Measurements from ENCODE around the gene MTNR1A.

The MTNR1A gene

DNA sequence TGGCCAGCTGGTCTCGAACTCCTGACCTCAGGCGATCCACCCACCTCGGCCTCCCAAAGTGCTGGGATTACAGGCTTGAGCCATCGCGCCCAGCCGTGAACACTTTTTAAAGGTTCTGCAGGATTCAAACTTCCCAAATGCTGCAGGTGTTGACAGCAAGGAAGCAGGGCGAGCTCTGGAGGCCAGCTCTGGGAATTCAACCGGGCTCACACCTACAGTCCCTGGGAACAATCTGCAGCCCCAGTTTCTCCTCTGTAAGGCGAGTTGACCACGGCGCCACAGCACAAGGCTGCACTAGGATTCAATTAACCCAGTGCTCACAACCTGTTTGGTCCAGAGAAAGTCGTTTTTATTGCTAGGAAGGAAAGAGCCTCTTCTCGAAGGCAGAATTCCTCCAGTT, 1.6 kb downstream of the MTNR1A start:
- no peak overlapping the region for H3K27ac ChIP-seq
- H3K4me1 ChIP-seq (ENCODE audit: control insufficient read depth in 1 of 2, insufficient read depth in 1 of 2, low read depth in 1 of 2, low read length in 1 of 2): no peaks in the 10 kb centered on the region
- H3K36me3 ChIP-seq: no peaks in the 10 kb centered on the region
- H3K4me3 ChIP-seq (ENCODE audit: low read depth in 1 of 2, low read length in 1 of 2): no peak overlapping the region
- TF ChIP-seq, protein P1, sequence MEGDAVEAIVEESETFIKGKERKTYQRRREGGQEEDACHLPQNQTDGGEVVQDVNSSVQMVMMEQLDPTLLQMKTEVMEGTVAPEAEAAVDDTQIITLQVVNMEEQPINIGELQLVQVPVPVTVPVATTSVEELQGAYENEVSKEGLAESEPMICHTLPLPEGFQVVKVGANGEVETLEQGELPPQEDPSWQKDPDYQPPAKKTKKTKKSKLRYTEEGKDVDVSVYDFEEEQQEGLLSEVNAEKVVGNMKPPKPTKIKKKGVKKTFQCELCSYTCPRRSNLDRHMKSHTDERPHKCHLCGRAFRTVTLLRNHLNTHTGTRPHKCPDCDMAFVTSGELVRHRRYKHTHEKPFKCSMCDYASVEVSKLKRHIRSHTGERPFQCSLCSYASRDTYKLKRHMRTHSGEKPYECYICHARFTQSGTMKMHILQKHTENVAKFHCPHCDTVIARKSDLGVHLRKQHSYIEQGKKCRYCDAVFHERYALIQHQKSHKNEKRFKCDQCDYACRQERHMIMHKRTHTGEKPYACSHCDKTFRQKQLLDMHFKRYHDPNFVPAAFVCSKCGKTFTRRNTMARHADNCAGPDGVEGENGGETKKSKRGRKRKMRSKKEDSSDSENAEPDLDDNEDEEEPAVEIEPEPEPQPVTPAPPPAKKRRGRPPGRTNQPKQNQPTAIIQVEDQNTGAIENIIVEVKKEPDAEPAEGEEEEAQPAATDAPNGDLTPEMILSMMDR (IDR thresholded peaks at IDR 0.05): no peak
- H3K27me3 ChIP-seq: peaks cover 30% of the 10 kb centered on the region
- H3K9me3 ChIP-seq: no peaks in the 10 kb centered on the region

DNA sequence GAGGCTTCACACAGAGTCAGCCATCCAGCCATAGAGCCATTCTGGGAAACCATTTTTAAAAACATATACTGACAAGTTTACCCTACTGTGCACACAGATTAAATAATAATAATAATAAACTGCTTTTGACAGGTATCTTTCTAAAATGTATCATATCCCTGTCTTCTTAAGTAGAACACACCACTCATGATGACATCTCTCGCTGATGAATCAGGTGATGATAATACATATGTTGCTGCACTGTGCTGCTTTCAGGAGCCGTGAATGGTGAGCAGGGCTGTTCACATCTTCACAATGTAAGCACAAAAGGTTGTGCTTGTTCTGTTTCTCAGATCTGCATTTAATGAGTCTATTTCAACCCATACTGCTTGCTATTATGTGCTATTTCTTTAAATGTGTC, 3.5 kb downstream of the MTNR1A start:
- H3K27ac ChIP-seq: no peak overlapping the region
- H3K36me3 ChIP-seq: no peaks in the 10 kb centered on the region

DNA sequence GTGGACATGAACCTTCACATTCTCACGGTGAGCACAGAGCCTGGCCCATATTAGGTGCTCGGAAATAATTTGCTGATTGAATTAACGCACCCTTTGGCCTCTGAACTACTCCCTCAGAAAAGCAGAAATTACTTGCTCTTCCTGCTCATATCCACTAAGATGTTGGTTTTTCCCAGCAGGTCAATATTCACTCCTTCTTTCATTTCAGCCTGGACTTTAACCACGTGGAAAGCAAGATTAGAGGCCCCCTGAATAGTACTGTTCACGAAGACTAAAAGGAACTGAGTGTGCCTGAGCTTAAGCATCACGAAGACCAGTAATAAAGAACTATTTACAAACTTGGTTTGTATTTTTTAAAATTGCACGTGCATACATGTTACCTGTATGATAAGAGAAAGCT, 9.9 kb downstream of the MTNR1A start:
- H3K36me3 ChIP-seq: no peaks in the 10 kb centered on the region
- H3K4me1 ChIP-seq (ENCODE audit: control insufficient read depth in 1 of 2, insufficient read depth in 1 of 2, low read depth in 1 of 2, low read length in 1 of 2): no peaks in the 10 kb centered on the region
- TF ChIP-seq, protein P1 (IDR thresholded peaks at IDR 0.05): no peak
- H3K4me3 ChIP-seq (ENCODE audit: low read depth in 1 of 2, low read length in 1 of 2): no peak overlapping the region
- H3K9me3 ChIP-seq: no peaks in the 10 kb centered on the region
- no peak overlapping the region for H3K27ac ChIP-seq
- H3K27me3 ChIP-seq: no peaks in the 10 kb centered on the region

More for the DNA sequence above, 3.5 kb downstream of the MTNR1A start:
- Histone ChIP-seq H3K9me3 (no peaks in the 10 kb centered on the region), H3K27me3 (peaks cover 30% of the 10 kb centered on the region), H3K4me1 (ENCODE audit: control insufficient read depth in 1 of 2, insufficient read depth in 1 of 2, low read depth in 1 of 2, low read length in 1 of 2) (no peaks in the 10 kb centered on the region), H3K4me3 (ENCODE audit: low read depth in 1 of 2, low read length in 1 of 2) (no peak overlapping the region)
- TF ChIP-seq, protein P1 (IDR thresholded peaks at IDR 0.05): no peak

DNA sequence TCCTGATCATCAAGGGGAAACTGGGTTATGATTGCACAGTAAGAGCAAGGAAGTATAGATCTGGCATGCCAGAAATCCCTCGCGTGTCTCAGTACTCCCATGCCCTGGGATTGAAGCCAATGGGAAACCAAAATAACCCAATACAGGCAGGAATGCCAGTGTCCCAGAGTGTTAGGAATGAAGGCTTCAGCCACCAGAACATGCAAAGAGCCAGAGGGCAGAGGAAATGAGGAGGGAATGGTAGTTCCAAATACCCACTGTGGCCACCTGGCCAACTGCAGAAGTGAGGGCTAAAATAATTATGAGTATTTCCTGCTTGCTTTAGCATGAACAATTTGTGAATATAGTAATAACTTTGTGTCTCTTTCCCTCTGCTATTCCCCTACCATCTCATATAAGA, 12.2 kb downstream of the MTNR1A start:
- TF ChIP-seq, protein P1 (IDR thresholded peaks at IDR 0.05): no peak
- Histone ChIP-seq H3K27ac (no peak overlapping the region), H3K27me3 (no peaks in the 10 kb centered on the region), H3K4me3 (ENCODE audit: low read depth in 1 of 2, low read length in 1 of 2) (no peak overlapping the region), H3K36me3 (no peaks in the 10 kb centered on the region), H3K9me3 (no peaks in the 10 kb centered on the region), H3K4me1 (ENCODE audit: control insufficient read depth in 1 of 2, insufficient read depth in 1 of 2, low read depth in 1 of 2, low read length in 1 of 2) (no peaks in the 10 kb centered on the region)

DNA sequence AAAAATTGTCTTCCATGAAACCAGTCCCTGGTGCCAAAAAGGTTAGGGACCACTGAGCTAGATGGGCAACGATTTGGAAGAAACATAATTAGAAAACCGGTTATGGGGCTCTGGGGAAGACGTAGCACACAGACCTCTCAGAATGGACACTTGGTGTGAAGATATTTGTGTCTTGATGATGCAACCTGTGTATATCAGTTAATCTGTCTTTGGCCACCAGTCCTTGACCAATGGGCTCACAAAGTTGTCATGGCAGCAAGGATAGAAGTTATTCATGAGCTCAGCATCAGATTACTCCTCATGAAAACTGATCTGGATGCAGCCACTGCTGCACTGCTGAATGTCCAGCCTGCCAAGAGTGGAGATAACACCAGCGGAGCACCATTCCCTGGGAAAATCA, 13.6 kb downstream of the MTNR1A start:
- TF ChIP-seq, protein P1 (IDR thresholded peaks at IDR 0.05): no peak
- H3K4me3 ChIP-seq (ENCODE audit: low read depth in 1 of 2, low read length in 1 of 2): no peak overlapping the region
- H3K36me3 ChIP-seq: no peaks in the 10 kb centered on the region
- no peak overlapping the region for H3K27ac ChIP-seq
- no peaks in the 10 kb centered on the region for H3K4me1 ChIP-seq (ENCODE audit: control insufficient read depth in 1 of 2, insufficient read depth in 1 of 2, low read depth in 1 of 2, low read length in 1 of 2)
- no peaks in the 10 kb centered on the region for H3K27me3 ChIP-seq
- no peaks in the 10 kb centered on the region for H3K9me3 ChIP-seq
